Large intestine (tissue), 3 donors: ENCODE data around the gene ARL8A. TPM values are rescaled to one million over a fixed set of nuclear protein-coding genes. Genes with fewer than 3 reads are reported as not detected.

Experiments used
- DNase-seq, 2 donors: peaks; one replicate each; pipeline versions ENCODE4 v3.0.0 to v3.0.0-alpha.2; 2013
- H3K27ac ChIP-seq: one replicate; pipeline ENCODE4 v1.5.1; 2013; ENCODE audit warnings: low read length
- H3K27me3 ChIP-seq: 2 replicates; pipeline ENCODE4 v1.6.1; 2013; ENCODE audit warnings: low read length; ENCODE audit not compliant: control insufficient read depth, insufficient read depth
- H3K36me3 ChIP-seq: 2 replicates; pipeline ENCODE4 v1.6.1; 2013; ENCODE audit warnings: low read length; ENCODE audit not compliant: control insufficient read depth, insufficient read depth
- H3K4me1 ChIP-seq: one replicate; pipeline ENCODE4 v1.6.1; 2013; ENCODE audit warnings: low read length; ENCODE audit not compliant: control insufficient read depth, insufficient read depth
- H3K4me3 ChIP-seq: one replicate; pipeline ENCODE4 v1.5.1; 2013; ENCODE audit warnings: low read length
- H3K9me3 ChIP-seq: one replicate; pipeline ENCODE4 v1.6.1; 2013; ENCODE audit warnings: mild to moderate bottlenecking, low read depth, low read length, moderate library complexity; ENCODE audit not compliant: control insufficient read depth
- WGBS: methylation state at CpG from one replicate; pipeline ENCODE4 v1.1.5; 2013; ENCODE audit warnings: low lambda C conversion rate; ENCODE audit not compliant: insufficient coverage; 5-methylcytosine and 5-hydroxymethylcytosine counted together
- polyA plus RNA-seq: library from polyadenylated mRNA; unstranded; fragments of 120-200 nt; gene quantifications from one replicate; pipeline ENCODE4 v1.2.1, GENCODE V29; 2013

ARL8A gene
- polyA plus RNA-seq, 1 donor: 37.4 TPM

GRCh38 chr1:202127061-202127460 is 17.5 kb downstream of the ARL8A start:
- no peaks in the 10 kb centered on the region for H3K27me3 ChIP-seq
- H3K4me3 ChIP-seq: no peak overlapping the region
- H3K4me1 ChIP-seq: no peaks in the 10 kb centered on the region
- DNase-seq: no peak
- WGBS: 90% methylated on average over 2 of the region's 6 CpGs
- H3K27ac ChIP-seq: no peak overlapping the region
- H3K36me3 ChIP-seq: peaks cover 2% of the 10 kb centered on the region
- H3K9me3 ChIP-seq: no peaks in the 10 kb centered on the region

GRCh38 chr1:202126426-202126825 is 18.1 kb downstream of the ARL8A start:
- Histone ChIP-seq H3K27me3 (no peaks in the 10 kb centered on the region), H3K36me3 (no peaks in the 10 kb centered on the region), H3K4me3 (no peak overlapping the region), H3K4me1 (no peaks in the 10 kb centered on the region), H3K9me3 (no peaks in the 10 kb centered on the region), H3K27ac (no peak overlapping the region)
- no peak for DNase-seq
- no CpG with 5 or more reads among the region's 9 CpGs for WGBS

- no peaks in the 10 kb centered on the region for H3K27me3 ChIP-seq
- H3K27ac ChIP-seq: no peak overlapping the region
- WGBS: no CpG with 5 or more reads among the region's 8 CpGs
- no peaks in the 10 kb centered on the region for H3K4me1 ChIP-seq
- no peaks in the 10 kb centered on the region for H3K9me3 ChIP-seq
- no peaks in the 10 kb centered on the region for H3K36me3 ChIP-seq
- DNase-seq: no peak
- no peak overlapping the region for H3K4me3 ChIP-seq
Measured at GRCh38 chr1:202125611-202126010, 18.9 kb downstream of the ARL8A start.

GRCh38 chr1:202124142-202124541 is 20.4 kb downstream of the ARL8A start:
- Histone ChIP-seq H3K4me1 (no peaks in the 10 kb centered on the region), H3K27ac (no peak overlapping the region), H3K27me3 (no peaks in the 10 kb centered on the region), H3K4me3 (no peak overlapping the region), H3K9me3 (no peaks in the 10 kb centered on the region), H3K36me3 (no peaks in the 10 kb centered on the region)
- DNase-seq: no peak
- no CpG with 5 or more reads among the region's 7 CpGs for WGBS

- Histone ChIP-seq H3K4me3 (no peak overlapping the region), H3K36me3 (no peaks in the 10 kb centered on the region), H3K9me3 (no peaks in the 10 kb centered on the region), H3K4me1 (peaks cover 5% of the 10 kb centered on the region), H3K27ac (no peak overlapping the region), H3K27me3 (no peaks in the 10 kb centered on the region)
- DNase-seq: no peak
- WGBS: no CpG with 5 or more reads among the region's 10 CpGs
Measured at GRCh38 chr1:202123336-202123813, 21.2 kb downstream of the ARL8A start.

- H3K27ac ChIP-seq: no peak within 1 kb of the TSS
- no peak within 1 kb of the TSS for H3K4me3 ChIP-seq
- DNase-seq: no peak
- H3K36me3 ChIP-seq: no peaks in the 10 kb centered on the region
- H3K9me3 ChIP-seq: no peaks in the 10 kb centered on the region
- H3K4me1 ChIP-seq: peaks cover 10% of the 10 kb centered on the region
- no CpG with 5 or more reads among the region's 19 CpGs for WGBS
- H3K27me3 ChIP-seq: no peaks in the 10 kb centered on the region
Measured at GRCh38 chr1:202122639-202123335, 21.8 kb downstream of the ARL8A start, which contains the start of gene GPR37L1. Gene GPR37L1, plus strand, starts transcription at chr1:202122917. Its CDS starts 47 bp downstream, at chr1:202122964.

GRCh38 chr1:202121006-202121405 is 23.5 kb downstream of the ARL8A start:
- Histone ChIP-seq H3K36me3 (no peaks in the 10 kb centered on the region), H3K9me3 (no peaks in the 10 kb centered on the region), H3K4me1 (peaks cover 13% of the 10 kb centered on the region), H3K27ac (no peak overlapping the region), H3K4me3 (no peak overlapping the region), H3K27me3 (no peaks in the 10 kb centered on the region)
- no CpG with 5 or more reads among the region's 7 CpGs for WGBS
- DNase-seq: no peak

- Histone ChIP-seq H3K4me3 (no peak overlapping the region), H3K36me3 (no peaks in the 10 kb centered on the region), H3K27ac (peak overlapping the region; percentile 83), H3K4me1 (peaks cover 33% of the 10 kb centered on the region), H3K9me3 (no peaks in the 10 kb centered on the region), H3K27me3 (no peaks in the 10 kb centered on the region)
- DNase-seq: peak; percentile 77 to 84
- WGBS: no CpG with 5 or more reads among the region's 10 CpGs
Measured at GRCh38 chr1:202117898-202118371, 26.6 kb downstream of the ARL8A start.

GRCh38 chr1:202116287-202116686 is 28.2 kb downstream of the ARL8A start:
- H3K27ac ChIP-seq: no peak overlapping the region
- peaks cover 38% of the 10 kb centered on the region for H3K4me1 ChIP-seq
- no peaks in the 10 kb centered on the region for H3K36me3 ChIP-seq
- no CpG with 5 or more reads among the region's 8 CpGs for WGBS
- no peaks in the 10 kb centered on the region for H3K9me3 ChIP-seq
- no peak for DNase-seq
- no peak overlapping the region for H3K4me3 ChIP-seq
- no peaks in the 10 kb centered on the region for H3K27me3 ChIP-seq

GRCh38 chr1:202113690-202114300 is 30.7 kb downstream of the ARL8A start:
- no CpG with 5 or more reads among the region's 2 CpGs for WGBS
- Histone ChIP-seq H3K9me3 (no peaks in the 10 kb centered on the region), H3K36me3 (no peaks in the 10 kb centered on the region), H3K27me3 (no peaks in the 10 kb centered on the region), H3K4me3 (no peak overlapping the region), H3K4me1 (peaks cover 50% of the 10 kb centered on the region), H3K27ac (peak overlapping the region; percentile 87)
- peak in 1 of 2 donors; percentile 61 for DNase-seq
